AG04450 (cell line): ENCODE data around the gene B4GALNT3. TPM values are rescaled to one million over a fixed set of nuclear protein-coding genes. Genes with fewer than 3 reads are reported as not detected.

Experiments
- CTCF ChIA-PET: fragments of 300-600, 350-600 bp; formaldehyde crosslinking; extraction: SDS; loops from one replicate; lab custom pipeline; 2022; ENCODE audit warnings: antibody characterized with exemption, inconsistent platforms; lab: Charles Lee
- POLR2A ChIA-PET: fragments of 350-600 bp; formaldehyde crosslinking; extraction: SDS; loops from one replicate; lab custom pipeline; 2021; ENCODE audit warnings: antibody characterized with exemption, inconsistent platforms; lab: Yijun Ruan, JAX
- DNase-seq: peaks from one replicate; pipeline ENCODE4 v3.0.0-alpha.2; 2011; ENCODE audit warnings: low read depth, low spot score
- H3K27ac ChIP-seq: one replicate; pipeline ENCODE4 v1.5.1; 2012; ENCODE audit warnings: low read depth, low read length, control low read depth
- H3K27me3 ChIP-seq: one replicate; pipeline ENCODE4 v1.6.0; 2012; ENCODE audit warnings: low read length; ENCODE audit not compliant: control insufficient read depth, insufficient read depth
- H3K4me3 ChIP-seq: 2 replicates; pipeline ENCODE4 v1.5.1; 2011; ENCODE audit warnings: mild to moderate bottlenecking, low read depth, low read length, control low read depth
- H3K9me3 ChIP-seq: 2 replicates; pipeline ENCODE4 v1.5.1; 2012; ENCODE audit warnings: low read length; ENCODE audit not compliant: control insufficient read depth, insufficient read depth
- CTCF ChIP-seq: IDR thresholded peaks from 2 replicates; pipeline ENCODE4 v1.5.1; 2011; ENCODE audit warnings: low read depth, low read length, control low read depth, inconsistent platforms
- polyA plus RNA-seq: library from polyadenylated mRNA; depleted of rRNA; stranded (reverse); fragments of >200 nt; gene quantifications from 2 replicates; pipeline ENCODE4 v1.2.3, GENCODE V29; 2011

The B4GALNT3 gene
- polyA plus RNA-seq, 1 experiment = not detected

DNA sequence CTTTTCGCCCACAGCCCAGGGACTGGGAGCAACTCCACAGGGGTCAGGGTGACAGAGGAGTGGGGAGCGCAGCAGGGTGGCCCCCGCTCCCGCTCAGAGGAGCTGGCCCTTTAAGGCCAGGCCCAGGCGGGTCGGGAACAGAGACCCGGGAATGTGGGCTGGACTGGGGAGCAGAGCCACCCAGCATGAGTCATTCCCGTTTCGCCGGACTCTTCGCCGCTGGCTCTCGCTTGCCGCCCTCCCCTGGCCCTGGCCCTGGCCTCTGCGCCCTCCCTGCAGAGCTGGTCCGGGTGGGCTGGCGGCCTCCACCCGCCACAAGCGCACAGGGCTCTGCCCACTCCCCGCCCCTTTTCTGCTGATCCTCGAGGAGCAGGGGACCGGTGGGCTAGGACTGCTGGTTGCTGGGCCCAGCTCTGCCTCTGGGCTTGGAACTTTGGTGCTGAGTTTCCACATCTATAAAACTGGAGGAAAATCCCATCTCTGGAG is 110.7 kb downstream of the B4GALNT3 start:
- no peaks in the 10 kb centered on the region; the same call in 1 of the 2 replicates for H3K9me3 ChIP-seq
- ChIA-PET CTCF (interaction anchor here (0.9 to 6.0 kb wide), 15 partner anchors 8 to 522 kb away, joined by 3 to 90 read pairs (median 4); partner anchors contain the start of genes RAD52 and WNK1), POLR2A (interaction anchor here (1.3 to 2.3 kb wide), 2 partner anchors 183 to 379 kb away, joined by 6 to 19 read pairs; partner anchors contain the start of genes RAD52 and WNK1)
- H3K27ac ChIP-seq = peak overlapping the region; percentile 69
- H3K27me3 ChIP-seq = peaks cover 9% of the 10 kb centered on the region
- DNase-seq = peak; percentile 54
- peak overlapping the region; percentile 69 for H3K4me3 ChIP-seq
- TF ChIP-seq CTCF = no peak

- Histone ChIP-seq H3K4me3 (peak overlapping the region; percentile 69), H3K9me3 (no peaks in the 10 kb centered on the region; the same call in 1 of the 2 replicates), H3K27ac (peak overlapping the region; percentile 69), H3K27me3 (peaks cover 4% of the 10 kb centered on the region)
- no peak for TF ChIP-seq CTCF
- CTCF ChIA-PET = interaction anchor here (0.9 to 6.0 kb wide), 10 partner anchors 170 to 522 kb away, joined by 3 to 90 read pairs (median 8); partner anchors contain the start of genes RAD52 and WNK1
- POLR2A ChIA-PET = interaction anchor here (0.6 to 2.3 kb wide), 7 partner anchors 61 to 1012 kb away, joined by 3 to 19 read pairs (median 4); partner anchors contain the start of genes RAD52 and WNK1
- peak; percentile 26 for DNase-seq
These were observed 111.4 kb downstream of the B4GALNT3 start for GRCh38 chr12:570921-571794.

DNA sequence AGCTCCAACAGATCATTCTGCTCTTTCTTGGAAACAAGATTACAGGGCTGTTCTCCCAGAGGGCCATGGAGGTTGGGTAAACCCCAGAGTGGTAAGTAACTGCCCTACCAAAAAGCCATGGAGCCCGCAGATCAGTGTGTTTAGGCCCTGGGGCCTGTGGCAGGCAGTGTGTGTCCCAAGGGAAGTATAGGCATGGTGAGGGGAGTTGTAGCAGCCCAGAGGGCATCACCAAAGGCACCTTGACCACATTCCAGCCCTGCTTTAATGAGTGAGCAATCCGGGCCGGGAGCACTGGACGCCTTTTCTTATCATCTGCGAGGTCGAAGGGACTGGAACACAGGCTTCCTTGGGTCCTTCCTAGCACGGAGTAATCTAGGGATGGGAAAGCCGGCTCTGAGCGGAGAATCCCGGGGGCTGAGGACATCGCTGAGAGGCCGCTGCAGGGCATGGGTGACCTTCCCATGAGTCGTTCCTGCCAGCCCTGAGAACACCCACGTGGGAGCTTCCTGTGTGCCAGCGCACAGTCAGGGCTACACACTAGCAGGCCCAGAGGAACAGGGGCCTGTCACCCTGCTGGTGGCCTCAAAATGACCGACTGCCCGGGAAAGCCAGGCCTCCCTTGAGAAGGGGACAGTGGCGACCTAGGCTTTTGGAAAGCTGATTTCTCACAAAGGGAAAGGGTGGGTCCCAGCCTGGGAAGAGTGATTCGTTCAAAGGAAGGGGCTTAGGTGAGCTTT is 112.2 kb downstream of the B4GALNT3 start:
- no peak overlapping the region for H3K4me3 ChIP-seq
- POLR2A ChIA-PET = interaction anchor here (0.7 to 2.3 kb wide), 5 partner anchors 60 to 1011 kb away, joined by 3 to 19 read pairs (median 4); partner anchors contain the start of genes RAD52 and WNK1
- CTCF ChIA-PET = interaction anchor here (4.8 to 6.0 kb wide), 2 partner anchors 179 to 243 kb away, joined by 49 to 90 read pairs; partner anchors contain the start of gene WNK1

DNA sequence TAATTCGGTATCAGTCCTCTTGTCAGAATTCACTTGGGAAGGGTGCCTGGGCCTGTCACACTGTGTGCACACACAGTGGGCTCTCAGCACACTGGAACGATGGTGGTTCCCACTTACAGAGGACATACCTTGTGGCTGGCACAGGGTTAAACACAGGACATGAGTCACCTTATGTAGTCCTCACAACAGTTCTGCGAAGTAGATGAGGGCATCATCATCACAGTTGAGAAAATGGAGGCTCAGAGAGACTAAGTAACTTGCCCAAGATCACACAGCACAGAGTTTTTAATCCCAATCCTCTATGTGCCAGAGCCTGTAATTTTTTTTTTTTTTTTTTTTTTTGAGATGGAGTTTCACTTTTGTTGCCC is 112.8 kb downstream of the B4GALNT3 start:
- no peak for TF ChIP-seq CTCF

More for the DNA sequence above, 112.2 kb downstream of the B4GALNT3 start:
- no peak for DNase-seq
- Histone ChIP-seq H3K9me3 (no peaks in the 10 kb centered on the region; the same call in 1 of the 2 replicates), H3K27me3 (peaks cover under 1% of the 10 kb centered on the region), H3K27ac (peak overlapping the region; percentile 39)
- no peak for TF ChIP-seq CTCF

More for the DNA sequence above, 112.8 kb downstream of the B4GALNT3 start:
- no peaks in the 10 kb centered on the region for H3K27me3 ChIP-seq
- no peak overlapping the region for H3K27ac ChIP-seq
- POLR2A ChIA-PET = no interaction called here
- no peaks in the 10 kb centered on the region; the same call in 1 of the 2 replicates for H3K9me3 ChIP-seq
- CTCF ChIA-PET = interaction anchor here (0.6 to 6.0 kb wide), 4 partner anchors 137 to 243 kb away, joined by 3 to 90 read pairs (median 26); partner anchors contain the start of gene WNK1
- no peak for DNase-seq
- no peak overlapping the region for H3K4me3 ChIP-seq
